ENCODE results near the gene ALDH16A1. TPM values are rescaled to one million over a fixed set of nuclear protein-coding genes. Genes with fewer than 3 reads are reported as not detected.

ALDH16A1 gene
- total RNA-seq, 1 donor from 2014 or later: 24.0 TPM

DNA sequence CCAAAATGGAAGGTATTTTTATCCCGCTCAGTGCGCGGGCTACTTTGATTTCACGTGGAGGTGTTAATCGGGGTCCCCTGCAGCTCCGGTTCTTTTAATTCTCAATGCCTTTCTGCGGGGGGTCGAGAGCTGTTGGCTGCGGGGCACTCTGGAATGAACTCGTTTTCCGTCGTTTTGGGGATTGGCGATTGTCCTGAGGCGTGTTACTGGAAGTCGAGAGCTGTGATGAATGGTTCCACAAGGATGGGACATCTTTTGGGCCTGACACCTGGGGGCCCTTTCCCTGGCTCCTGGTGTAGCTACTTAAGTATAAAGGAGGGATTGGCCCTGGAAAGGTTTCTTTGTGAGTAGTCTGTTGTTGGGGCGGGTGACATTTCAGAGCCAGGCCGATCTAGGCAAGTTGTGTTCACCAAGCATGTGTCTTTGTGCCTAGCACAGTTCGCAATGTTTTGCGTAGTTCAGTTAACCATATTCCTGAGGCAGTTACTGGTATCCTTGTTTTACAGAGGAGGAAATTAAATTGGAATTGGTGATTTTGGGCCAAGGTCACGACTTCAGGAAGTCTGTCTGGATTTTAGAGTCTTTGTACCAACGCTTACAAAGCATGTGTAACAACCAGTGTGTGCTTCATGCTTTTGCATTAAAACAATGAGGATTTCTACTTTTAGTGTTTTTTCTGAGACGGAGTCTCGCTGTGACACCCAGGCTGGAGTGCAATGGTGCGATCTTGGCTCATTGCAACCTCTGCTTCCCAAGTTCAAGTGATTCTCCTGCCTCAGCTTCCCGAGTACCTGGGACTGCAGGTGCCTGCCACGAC is 35.2 kb downstream of the ALDH16A1 start:
- DNase-seq (ENCODE audit: low spot score): no peak

DNA sequence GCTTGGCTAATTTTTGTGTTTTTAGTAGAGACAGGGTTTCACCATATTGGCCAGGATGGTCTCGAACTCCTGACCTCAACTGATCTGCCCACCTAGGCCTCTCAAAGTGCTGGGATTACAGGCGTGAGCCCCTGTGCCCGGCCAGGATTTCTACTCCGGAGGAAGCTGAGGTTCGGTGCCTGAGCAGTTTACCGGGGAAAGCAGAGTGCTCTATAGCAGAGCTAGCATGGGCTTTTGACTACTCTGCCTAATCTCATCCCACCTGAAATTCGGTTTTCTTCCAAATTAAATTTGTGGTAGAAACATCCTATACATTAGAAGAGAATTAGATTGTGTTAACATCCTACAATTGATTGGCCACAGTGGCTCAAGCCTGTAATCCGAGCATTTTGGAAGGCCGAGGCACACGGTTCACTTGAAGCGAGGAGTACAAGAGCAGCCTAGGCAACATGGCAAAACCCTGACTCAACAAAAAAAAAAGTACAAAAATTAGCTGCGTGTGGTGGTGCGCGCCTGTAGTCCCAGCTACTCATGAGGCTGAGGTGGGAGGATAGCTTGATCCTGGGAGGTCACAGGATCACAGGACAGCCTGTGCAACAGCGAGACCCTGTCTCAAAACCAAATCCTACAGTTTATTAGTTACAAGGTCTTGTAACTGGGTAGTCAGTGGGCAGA is 36.0 kb downstream of the ALDH16A1 start:
- DNase-seq (ENCODE audit: low spot score): no peak

DNA sequence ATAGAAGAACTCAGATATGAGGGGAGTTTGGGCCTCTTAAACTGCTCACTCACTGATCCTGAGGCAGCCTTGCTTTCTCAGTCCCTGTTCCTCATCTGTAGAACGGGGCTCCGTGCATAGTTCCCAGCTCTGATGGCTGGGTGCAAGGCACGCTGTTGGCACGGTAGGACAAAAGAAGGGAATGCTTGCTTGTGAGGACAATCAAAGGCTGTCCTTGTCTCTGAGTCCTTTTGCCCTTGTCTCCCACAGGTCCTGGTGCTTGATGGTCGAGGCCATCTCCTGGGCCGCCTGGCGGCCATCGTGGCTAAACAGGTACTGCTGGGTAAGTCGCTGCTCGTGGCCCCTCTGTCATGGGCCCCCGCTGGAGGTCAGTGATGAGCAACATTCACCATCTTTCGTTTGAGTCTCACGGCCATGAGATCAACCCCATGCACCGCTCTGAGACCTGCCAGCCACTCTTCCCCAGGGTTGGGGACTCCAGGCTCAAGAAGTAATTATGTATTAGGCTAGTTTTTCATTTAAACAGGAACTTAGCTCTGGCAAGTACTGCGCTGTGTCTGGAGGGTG is 36.7 kb downstream of the ALDH16A1 start:
- no peak for DNase-seq (ENCODE audit: low spot score)

DNA sequence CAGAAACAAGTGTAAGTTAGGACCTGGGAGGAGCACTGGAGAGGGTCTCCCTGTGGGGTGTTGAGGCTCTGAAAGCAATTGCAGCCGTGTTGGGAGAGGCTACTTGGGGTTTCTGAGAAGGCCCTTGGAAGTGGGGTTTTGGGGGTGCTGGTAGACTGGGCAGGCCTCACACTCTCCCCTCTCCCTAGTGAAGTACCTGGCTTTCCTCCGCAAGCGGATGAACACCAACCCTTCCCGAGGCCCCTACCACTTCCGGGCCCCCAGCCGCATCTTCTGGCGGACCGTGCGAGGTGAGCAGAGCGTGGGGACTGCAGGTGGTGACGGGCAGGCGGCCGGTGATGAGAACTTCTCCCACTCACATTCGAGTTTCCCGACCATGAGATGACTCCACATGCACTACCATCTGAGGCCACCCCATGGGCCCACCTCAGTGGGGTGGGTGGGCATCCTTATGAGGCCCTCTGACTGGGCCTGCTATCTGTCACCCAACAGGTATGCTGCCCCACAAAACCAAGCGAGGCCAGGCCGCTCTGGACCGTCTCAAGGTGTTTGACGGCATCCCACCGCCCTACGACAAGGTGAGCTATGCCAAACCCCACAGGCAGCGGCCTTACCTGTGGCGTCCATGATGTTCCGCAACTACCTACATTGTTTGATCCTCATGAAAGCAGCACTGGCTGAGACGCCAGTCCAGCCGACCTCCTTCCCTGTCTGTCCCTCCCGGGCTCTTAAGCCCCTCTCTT is 37.4 kb downstream of the ALDH16A1 start:
- no peak for DNase-seq (ENCODE audit: low spot score)

DNA sequence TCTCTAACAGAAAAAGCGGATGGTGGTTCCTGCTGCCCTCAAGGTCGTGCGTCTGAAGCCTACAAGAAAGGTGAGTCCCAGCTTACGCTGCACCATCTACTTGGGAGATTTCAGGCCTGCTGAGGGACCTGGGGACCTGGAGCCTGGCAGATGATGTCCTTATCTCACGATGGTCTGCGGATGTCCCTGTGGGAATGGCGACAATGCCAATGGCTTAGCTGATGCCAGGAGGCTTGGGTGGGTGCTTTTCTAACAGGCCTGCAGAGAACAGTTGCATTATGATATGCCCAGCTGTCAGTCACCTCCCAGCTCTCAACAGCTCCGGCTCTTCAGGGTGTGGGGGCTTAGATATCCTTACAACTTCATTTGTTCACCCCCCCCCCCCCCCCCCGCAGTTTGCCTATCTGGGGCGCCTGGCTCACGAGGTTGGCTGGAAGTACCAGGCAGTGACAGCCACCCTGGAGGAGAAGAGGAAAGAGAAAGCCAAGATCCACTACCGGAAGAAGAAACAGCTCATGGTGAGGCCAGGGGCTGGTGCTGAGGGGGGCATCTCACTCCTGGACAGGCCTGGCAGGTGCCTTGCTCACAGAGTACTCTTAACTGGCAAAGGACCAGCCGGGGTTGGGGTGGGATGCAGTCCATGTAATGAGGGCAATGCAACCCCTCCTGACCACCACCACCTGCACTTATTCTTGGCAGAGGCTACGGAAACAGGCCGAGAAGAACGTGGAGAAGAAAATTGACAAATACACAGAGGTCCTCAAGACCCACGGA is 38.2 kb downstream of the ALDH16A1 start:
- DNase-seq (ENCODE audit: low spot score): no peak

DNA sequence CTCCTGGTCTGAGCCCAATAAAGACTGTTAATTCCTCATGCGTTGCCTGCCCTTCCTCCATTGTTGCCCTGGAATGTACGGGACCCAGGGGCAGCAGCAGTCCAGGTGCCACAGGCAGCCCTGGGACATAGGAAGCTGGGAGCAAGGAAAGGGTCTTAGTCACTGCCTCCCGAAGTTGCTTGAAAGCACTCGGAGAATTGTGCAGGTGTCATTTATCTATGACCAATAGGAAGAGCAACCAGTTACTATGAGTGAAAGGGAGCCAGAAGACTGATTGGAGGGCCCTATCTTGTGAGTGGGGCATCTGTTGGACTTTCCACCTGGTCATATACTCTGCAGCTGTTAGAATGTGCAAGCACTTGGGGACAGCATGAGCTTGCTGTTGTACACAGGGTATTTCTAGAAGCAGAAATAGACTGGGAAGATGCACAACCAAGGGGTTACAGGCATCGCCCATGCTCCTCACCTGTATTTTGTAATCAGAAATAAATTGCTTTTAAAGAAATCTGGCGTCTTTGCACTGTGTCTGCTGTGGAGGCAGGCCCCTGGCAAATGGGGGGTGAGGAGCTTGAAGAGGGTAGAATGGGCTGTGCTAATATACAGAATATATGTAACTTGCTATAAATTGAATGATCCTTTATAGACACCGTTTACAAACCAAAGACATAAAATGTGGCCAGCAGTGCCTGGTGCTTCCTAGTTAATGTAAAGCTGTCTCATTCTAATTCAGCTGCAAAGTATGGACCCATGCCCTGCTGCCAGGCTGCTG is 39.0 kb downstream of the ALDH16A1 start:
- no peak for DNase-seq (ENCODE audit: low spot score)

DNA sequence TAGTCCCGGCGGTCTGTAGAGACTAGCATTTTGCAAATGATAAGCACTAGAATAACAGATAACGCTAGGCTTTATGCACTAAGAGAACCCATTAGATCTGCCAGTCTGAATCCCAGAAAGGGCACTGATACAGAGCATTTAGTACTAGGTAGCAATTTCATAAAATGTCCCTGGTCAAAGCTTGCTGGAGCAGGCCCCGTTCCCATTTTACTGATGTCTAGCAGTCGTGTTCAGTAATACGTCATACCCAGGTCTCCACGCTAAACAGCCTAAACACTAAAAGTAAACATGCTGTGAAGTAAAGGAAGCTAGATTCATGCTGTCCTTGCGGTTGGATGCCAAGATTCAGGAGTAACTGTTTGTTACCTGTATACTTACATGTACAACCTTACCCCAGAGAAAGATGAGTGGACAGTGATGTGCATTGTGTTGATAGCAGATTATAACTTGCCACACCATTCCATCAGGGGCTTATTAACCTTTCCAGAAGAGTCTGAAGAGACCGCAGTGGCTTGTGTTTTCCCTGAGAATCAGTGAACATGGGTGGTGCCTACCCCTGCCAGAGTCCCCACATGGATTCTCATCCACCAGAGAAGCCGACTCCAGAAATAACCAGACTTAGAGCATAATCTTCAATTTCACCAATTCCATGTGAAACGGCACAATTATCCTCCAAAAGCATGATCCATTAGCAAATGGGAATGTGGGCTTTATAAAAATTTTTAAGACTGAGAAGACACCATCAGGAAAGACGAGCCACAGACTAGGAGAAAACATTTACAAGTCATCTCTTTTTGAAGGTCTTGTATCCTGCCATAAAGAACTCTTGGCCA is 39.8 kb downstream of the ALDH16A1 start:
- DNase-seq (ENCODE audit: low spot score): no peak

DNA sequence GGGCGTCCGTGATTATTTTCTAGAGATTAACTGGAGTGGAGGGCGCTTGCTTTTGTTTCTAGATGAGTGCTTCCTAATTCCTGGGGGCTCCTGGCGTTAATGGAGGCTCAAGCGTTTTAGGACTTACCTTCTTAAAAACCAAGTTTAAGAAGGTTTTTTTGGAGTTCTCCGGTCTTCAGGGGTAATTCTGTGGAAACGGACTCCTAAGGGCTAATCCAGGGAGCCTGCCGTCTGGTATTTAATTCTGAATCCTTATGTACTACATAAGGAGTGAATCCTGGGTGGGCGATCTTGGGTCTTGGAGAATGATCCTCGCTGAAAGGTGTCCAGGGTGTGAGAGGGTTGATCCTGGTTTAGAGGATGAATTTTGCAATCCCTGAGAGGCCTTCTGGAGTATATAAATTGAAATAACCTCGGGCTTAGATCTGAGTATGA is 43.6 kb downstream of the ALDH16A1 start:
- no peak for DNase-seq (ENCODE audit: low spot score)

DNA sequence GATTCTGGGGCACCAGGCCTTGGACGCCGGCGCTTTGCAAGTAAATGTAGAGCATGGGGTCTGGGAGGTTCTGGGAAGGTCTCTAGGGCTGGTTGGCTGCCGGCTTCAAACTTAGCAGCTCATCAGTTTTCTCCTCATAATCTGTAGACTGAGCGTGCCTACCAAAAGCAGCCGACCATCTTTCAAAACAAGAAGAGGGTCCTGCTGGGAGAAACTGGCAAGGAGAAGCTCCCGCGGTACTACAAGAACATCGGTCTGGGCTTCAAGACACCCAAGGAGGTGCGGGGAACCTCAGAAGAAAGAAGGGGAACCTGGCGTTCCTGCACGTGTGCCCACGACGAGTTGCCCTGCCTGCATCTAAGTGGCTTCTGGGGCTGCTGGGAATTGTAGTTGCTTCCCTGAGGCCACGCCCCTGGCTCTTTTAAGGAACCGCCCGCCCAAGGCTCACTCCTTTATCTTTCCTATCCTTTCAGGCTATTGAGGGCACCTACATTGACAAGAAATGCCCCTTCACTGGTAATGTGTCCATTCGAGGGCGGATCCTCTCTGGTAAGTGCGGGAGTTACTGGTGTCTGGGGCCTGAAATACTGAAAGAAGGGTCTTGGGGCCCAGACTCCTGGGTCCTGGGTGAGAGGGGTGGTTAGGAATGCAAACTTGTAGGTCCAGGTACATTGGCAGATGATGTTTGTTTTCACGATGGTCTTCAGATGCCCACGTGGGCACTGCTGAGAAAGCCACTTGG is 44.2 kb downstream of the ALDH16A1 start:
- DNase-seq (ENCODE audit: low spot score): peak; percentile 76

DNA sequence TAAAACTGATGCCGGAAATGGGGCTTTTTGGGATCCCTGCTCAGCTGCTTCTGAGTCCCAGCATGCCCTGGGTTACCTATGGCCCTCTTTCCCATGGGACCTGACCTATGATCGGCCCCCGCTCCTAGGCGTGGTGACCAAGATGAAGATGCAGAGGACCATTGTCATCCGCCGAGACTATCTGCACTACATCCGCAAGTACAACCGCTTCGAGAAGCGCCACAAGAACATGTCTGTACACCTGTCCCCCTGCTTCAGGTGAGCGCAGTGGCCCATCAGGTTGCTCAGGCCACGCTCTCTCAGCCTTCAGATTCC is 44.7 kb downstream of the ALDH16A1 start:
- no peak for DNase-seq (ENCODE audit: low spot score)

DNA sequence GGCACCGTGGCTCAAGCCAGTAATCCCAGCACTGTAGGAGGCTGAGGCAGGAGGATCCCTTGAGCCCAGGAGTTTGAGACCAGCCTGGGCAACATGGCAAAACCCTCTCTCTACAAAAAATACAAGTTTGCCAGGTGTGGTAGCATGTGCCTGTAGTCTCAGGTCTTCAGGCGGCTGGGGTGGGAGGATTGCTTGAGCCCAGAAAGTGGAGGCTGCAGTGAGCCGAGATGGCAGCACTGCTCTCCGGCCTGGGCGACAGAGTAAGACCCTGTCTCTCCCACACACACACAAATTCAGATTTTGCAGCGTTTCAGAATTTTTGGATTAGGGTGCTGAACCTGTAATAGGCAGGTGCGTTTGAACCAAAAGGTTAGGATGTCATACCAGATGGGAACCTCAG is 45.5 kb downstream of the ALDH16A1 start:
- no peak for DNase-seq (ENCODE audit: low spot score)

DNA sequence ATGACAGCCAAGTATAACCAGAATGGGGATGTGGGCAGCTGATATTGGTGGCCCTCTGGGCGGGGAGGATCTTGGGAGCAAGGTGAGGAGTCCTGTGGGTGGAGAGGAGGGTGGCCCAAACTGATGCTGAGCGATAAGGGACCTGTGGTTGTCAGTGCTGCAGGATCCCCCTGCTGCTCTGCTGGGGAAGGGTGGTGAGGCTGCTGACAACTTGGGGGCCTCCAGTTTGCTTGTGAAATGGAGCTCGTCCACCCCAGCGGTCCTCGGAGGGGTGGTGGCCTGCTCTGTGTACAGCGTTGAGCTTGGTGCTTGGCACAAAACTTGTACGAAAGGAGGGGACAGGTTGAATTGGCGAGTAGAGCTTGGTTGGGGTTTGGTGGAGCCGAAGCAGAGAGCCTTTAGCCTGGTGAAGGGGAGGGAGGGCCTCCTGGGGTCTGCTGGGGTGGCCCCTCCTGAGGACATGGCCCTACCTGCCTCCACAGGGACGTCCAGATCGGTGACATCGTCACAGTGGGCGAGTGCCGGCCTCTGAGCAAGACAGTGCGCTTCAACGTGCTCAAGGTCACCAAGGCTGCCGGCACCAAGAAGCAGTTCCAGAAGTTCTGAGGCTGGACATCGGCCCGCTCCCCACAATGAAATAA is 46.1 kb downstream of the ALDH16A1 start:
- DNase-seq (ENCODE audit: low spot score): no peak

DNA sequence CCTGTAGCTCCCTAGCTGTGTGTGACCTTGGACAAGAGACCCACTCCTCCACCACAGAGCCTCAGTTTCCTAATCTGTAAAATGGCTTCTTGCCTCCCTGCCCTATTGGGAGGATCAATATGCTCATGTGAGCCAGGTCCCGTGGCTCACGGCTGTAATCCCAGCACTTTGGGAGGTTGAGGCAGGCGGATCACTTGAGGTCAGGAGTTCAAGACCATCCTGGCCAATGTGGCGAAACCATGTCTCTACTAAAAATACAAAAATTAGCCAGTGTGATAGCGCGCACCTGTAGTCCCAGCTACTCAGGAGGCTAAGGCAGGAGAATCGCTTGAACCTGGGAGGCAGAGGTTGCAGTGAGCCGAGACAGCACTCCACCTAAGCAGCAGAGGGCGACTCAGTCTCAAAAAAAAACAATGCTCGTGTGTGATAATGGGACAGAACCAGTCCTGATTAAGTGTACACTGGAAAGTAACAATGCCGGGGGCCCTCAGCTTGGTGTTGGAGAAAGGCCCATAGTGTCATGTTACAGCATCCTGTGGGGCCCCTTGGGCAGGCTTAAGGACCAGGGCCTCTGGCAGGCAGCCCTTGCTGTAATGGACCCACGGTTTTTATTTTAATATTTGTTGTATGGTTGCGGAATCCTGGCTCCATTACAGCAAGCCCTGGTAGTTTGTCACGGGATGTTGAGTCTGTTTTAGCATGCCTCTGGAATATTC is 50.0 kb downstream of the ALDH16A1 start:
- no peak for DNase-seq (ENCODE audit: low spot score)

DNA sequence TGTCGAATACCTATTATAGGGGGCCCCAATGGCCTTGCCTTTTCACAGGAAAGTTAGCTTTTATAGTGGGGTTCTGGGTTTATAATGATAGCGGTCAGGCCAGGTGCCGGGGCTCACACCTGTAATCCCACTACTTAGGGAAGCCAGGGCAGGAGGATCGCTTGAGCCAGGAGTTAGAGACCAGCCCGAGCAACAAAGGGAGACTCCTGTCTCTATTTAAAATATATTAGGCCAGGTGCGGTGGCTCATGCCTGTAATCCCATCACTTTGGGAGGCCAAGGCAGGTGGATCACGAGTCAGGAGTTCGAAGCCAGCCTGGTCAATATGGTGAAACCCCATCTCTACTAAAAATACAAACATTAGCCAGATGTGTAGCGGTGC is 50.5 kb downstream of the ALDH16A1 start:
- DNase-seq (ENCODE audit: low spot score): no peak

DNA sequence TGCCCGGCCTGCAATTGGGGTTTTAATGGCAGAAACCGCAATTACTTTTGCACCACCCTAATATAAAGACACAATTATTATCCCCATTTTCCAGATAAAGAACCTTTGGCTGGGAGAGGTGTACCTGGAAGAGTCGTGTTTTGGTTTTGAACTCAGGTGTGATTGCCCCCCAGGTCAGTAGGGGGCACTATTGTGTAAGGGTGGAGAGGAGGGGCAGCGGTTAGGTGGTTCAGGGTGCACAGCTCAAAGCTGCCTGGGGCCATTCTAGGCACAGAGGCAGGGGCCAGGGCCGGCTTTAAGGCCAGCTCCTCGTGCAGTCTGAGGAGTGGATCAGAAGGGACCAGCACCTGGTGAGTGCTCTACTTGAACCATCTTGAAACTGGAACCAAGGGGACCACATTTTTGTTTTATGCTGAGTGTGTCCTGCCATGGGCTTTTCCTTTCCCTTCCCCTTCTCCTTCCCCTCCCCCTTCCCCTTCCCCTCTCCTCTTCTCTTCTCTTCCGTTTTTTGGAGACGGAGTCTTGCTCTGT is 53.6 kb downstream of the ALDH16A1 start:
- no peak for DNase-seq (ENCODE audit: low spot score)

DNA sequence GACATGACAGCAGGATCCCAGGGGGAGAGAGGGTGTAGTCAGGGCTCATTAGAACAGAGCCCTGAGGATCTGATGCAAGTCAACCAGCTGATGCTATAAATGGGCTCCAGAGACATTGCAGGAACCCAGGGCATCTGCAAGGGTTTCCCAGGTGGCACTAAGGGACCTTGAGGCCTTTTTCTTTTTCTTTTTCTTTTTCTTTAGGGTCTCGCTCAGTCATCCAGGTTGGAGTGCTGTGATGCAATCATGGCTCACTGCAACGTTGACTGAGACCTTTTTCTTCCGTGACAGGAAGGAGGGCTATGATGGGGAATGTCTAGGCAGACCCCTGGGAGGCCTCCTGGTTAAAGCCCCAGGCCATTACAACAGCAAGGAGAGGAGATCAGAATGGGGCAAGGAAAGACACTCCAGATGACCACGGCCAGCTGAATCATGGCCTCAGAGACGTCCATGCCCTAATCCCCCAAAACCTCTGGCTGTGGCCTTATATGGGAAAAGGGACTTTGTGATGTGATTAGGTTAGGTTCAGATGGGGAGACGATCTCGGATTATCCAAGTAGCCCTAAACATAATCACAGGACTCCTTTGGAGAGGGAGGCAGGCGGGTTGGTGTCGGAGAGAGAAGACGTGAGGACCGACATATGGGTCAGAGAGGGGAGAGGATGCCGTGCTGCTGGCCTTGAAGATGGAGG is 54.9 kb downstream of the ALDH16A1 start:
- DNase-seq (ENCODE audit: low spot score): no peak

Measured in ureter (tissue), 1 donor.